D721Med (cell line): ENCODE results near the gene DTNB.

Experiments
- DNase-seq: peaks from one replicate; pipeline ENCODE4 v3.0.0; 2011; ENCODE audit warnings: low spot score; ENCODE audit not compliant: insufficient read length
- FAIRE-seq: peaks from 2 replicates; lab custom pipeline; 2011; peaks lifted over from hg19 to GRCh38; lab: Jason Lieb, UNC
- CTCF ChIP-seq: IDR thresholded peaks from 2 replicates; pipeline ENCODE4 v1.5.1; 2012; ENCODE audit warnings: mild to moderate bottlenecking, control low read depth; ENCODE audit not compliant: insufficient read depth; ENCODE audit errors: missing control alignments

DTNB gene

DNA sequence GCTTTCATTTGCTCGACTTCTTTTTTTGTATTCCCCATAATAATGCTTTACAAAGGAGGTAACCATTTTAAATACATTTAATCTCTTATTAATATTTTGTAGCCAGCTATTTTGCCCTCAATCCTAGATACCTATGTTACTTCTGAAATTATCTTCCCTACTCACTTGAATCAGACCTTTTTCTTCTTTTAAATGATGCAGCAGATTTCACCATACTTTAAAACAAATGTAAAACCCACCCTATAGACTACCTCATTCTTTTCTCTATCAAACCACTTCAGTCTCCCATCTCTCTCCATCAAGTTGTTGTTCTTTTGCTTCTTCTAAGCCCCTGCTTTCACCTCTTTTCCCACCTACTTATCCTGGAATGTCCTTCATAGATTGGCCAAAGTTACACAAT is 180.2 kb downstream of the DTNB start:
- FAIRE-seq, result no peak
- DNase-seq, result no peak
- TF ChIP-seq CTCF, result no peak

DNA sequence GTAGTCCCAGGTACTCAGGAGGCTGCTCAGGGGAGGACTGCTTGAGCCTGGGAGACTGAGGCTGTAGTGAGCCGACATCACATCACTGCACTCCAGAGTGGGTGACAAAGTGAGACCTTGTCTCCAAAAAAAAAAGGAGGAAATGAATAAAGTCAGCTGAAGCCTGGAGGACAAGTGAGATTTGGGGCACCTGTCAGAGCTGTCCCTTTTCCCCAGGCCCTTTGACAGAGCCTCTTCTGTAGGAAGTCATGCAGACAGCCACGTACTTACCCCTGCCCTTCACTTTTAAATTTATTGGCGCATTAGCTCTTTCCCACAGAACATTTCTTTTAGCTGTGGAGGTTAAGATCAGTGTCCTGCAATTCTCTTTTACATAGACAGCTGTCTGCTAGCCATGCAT is 180.7 kb downstream of the DTNB start:
- TF ChIP-seq CTCF, result no peak
- FAIRE-seq, result no peak
- no peak for DNase-seq

GRCh38 chr2:25491966-25492532 is 181.3 kb downstream of the DTNB start:
- peak; percentile 91 for FAIRE-seq

DNA sequence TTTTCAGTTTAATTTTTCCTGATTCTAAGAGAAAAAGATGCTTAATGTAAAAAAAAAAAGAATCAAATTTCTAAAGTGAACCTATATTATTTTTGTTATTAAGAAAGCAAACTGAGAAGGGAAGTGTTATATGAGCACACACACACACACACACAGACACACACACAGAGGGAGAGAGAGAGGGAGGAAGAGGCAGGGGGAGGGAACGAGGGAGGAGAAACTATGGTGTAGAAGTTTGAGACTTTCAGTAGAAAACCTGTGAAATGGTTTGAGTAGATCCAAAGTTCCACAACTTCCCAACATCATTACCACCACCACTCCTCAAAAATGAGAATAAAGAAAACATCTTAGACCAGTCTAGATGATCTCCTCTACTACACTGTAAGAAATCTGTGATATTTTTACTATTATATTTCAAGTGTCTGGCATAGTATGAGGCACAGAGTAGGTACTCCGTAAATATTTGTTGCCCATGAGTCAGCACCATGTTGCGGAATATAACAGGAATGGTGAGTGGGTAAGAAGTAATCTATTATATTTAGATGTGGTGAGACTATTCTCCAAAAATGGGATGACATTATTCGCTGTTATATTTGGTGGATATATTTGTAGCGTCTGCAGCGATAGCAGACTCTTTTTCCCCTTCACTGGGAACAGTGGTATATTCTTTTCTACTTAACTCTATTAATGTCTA is 182.2 kb downstream of the DTNB start:
- no peak for TF ChIP-seq CTCF
- DNase-seq, result no peak
- FAIRE-seq, result no peak

More at GRCh38 chr2:25491966-25492532, 181.3 kb downstream of the DTNB start:
- TF ChIP-seq CTCF, result no peak
- no peak for DNase-seq

DNA sequence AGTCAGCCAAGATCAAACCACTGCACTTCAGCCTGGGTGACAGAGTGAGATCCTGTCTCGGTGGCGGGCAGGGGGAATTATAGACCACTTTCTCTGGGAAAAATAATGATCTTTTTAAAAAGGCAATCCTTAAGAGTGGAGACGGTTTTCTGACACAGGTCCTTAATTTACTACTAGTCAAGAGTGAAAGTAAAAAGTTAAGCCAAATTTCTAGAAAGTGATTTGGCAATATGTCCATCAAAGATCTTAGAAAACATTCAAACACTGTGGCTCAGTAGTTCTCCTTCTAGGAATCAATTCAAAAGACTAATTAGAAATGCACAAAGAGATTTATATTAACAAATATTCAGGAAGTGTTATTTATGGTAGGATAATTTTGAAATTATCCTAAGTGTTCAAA is 183.2 kb downstream of the DTNB start:
- no peak for TF ChIP-seq CTCF
- no peak for DNase-seq
- FAIRE-seq, result no peak

GRCh38 chr2:25489631-25490030 is 183.7 kb downstream of the DTNB start:
- DNase-seq (no peak), FAIRE-seq (no peak)
- TF ChIP-seq CTCF, result no peak

- TF ChIP-seq CTCF, result no peak
- FAIRE-seq (no peak), DNase-seq (no peak)
Observed at GRCh38 chr2:25483607-25484266, 189.6 kb downstream of the DTNB start.
